Activated T-helper 1 cell treated with anti-CD3 and anti-CD28 coated beads, Interleukin-12 subunit alpha, Interleukin-12 subunit beta, Interleukin-2, Interleukin-4 antibody, amounts not matched to agents 30 ng/mL and 10 ng/mL and 1 ng/mL, durations not matched to agents 14 hours and 24 hours and 36 hours (primary cell): ENCODE data around the gene ZNF552. TPM values are rescaled to one million over a fixed set of nuclear protein-coding genes. Genes with fewer than 3 reads are reported as not detected.

Experiments
- DNase-seq: peaks from one replicate; pipeline ENCODE4 v3.0.0; 2021; ENCODE audit warnings: low spot score
- H3K27ac Mint-ChIP-seq: one replicate; pipeline ENCODE4 v1.8.0; 2021; ENCODE audit warnings: mild to moderate bottlenecking, mixed read lengths
- H3K27me3 Mint-ChIP-seq: one replicate; pipeline ENCODE4 v1.8.0; 2022; ENCODE audit warnings: mild to moderate bottlenecking, moderate library complexity, mixed read lengths; ENCODE audit not compliant: insufficient read depth
- H3K36me3 Mint-ChIP-seq: one replicate; pipeline ENCODE4 v1.8.0; 2021; ENCODE audit warnings: low read depth, mixed read lengths
- H3K4me1 Mint-ChIP-seq: one replicate; pipeline ENCODE4 v1.8.0; 2021; ENCODE audit warnings: low read depth, mixed read lengths
- H3K4me3 Mint-ChIP-seq: one replicate; pipeline ENCODE4 v1.8.0; 2021; ENCODE audit warnings: mild to moderate bottlenecking, moderate library complexity, mixed read lengths
- H3K9me3 Mint-ChIP-seq: one replicate; pipeline ENCODE4 v1.8.0; 2021; ENCODE audit warnings: mixed read lengths
- intact Hi-C: fragments of 100-400 bp; cut with micrococcal nuclease; formaldehyde crosslinking; loops from one replicate; pipeline ENCODE4 v1.15.1; 2024
- total RNA-seq: library from RNA; stranded (reverse); gene quantifications from 2 replicates; pipeline ENCODE4 v1.2.3, GENCODE V29; 2022

ZNF552 gene
- total RNA-seq, 1 donor from 2014 or later: 10.7 TPM

DNA sequence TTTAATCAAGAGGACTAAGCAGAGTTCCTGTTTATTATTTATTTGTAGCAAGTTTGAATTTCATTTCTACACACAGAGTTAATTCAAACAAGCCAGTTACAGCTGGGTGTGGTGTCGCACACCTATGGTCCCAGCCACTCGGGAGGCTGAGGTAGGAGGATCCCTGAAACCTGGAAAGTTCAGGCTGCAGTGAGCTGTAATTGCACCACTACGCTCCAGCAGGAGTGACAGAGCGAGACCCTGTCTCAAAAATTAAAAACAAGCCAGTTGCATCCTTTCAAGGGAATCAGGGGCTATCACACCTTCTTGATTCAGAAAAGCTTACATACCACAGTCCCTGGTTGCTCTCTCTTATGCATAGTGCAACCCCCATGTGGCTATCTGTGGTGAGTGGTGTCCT is 25.4 kb downstream of the ZNF552 start:
- DNase-seq: no peak
- Mint-ChIP-seq H3K27me3 (no peaks in the 10 kb centered on the region), H3K9me3 (peaks cover 47% of the 10 kb centered on the region), H3K27ac (no peak overlapping the region), H3K4me3 (no peak overlapping the region), H3K36me3 (peaks cover 54% of the 10 kb centered on the region), H3K4me1 (peaks cover 14% of the 10 kb centered on the region)
- intact Hi-C loops: no loop called here

- H3K27ac Mint-ChIP-seq: no peak overlapping the region
- no peak for DNase-seq
- peaks cover 54% of the 10 kb centered on the region for H3K36me3 Mint-ChIP-seq
- peaks cover 47% of the 10 kb centered on the region for H3K9me3 Mint-ChIP-seq
- no peak overlapping the region for H3K4me3 Mint-ChIP-seq
- intact Hi-C loops: no loop called here
- peaks cover 14% of the 10 kb centered on the region for H3K4me1 Mint-ChIP-seq
- H3K27me3 Mint-ChIP-seq: no peaks in the 10 kb centered on the region
Observed at GRCh38 chr19:57788114-57788692, 26.5 kb downstream of the ZNF552 start.

- H3K9me3 Mint-ChIP-seq: peaks cover 47% of the 10 kb centered on the region
- no peak overlapping the region for H3K4me3 Mint-ChIP-seq
- no peak for DNase-seq
- intact Hi-C loops: no loop called here
- H3K4me1 Mint-ChIP-seq: peaks cover 14% of the 10 kb centered on the region
- peaks cover 54% of the 10 kb centered on the region for H3K36me3 Mint-ChIP-seq
- no peaks in the 10 kb centered on the region for H3K27me3 Mint-ChIP-seq
- no peak overlapping the region for H3K27ac Mint-ChIP-seq
Observed at GRCh38 chr19:57786906-57787305, 27.8 kb downstream of the ZNF552 start.

GRCh38 chr19:57786286-57786685 is 28.4 kb downstream of the ZNF552 start:
- DNase-seq: no peak
- Mint-ChIP-seq H3K27me3 (no peaks in the 10 kb centered on the region), H3K4me1 (peaks cover 14% of the 10 kb centered on the region), H3K4me3 (no peak overlapping the region), H3K36me3 (peaks cover 53% of the 10 kb centered on the region), H3K9me3 (peaks cover 48% of the 10 kb centered on the region), H3K27ac (no peak overlapping the region)
- intact Hi-C loops: no loop called here

DNA sequence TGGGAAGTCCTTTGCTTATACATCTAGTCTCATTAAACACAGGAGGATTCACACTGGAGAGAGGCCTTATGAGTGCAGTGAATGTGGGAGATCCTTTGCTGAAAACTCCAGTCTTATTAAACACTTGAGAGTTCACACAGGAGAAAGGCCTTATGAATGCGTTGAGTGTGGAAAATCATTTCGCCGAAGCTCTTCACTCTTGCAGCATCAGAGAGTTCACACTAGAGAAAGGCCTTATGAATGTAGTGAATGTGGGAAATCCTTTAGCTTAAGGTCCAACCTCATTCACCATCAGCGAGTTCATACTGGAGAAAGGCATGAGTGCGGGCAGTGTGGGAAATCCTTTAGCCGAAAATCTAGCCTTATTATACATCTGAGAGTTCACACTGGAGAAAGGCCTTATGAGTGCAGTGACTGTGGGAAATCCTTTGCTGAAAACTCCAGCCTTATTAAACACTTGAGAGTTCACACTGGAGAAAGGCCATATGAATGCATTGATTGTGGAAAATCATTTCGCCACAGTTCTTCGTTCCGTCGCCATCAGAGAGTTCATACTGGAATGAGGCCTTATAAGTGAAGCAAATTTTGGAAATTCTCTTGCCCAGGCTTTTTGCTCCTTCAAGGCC is 35.4 kb downstream of the ZNF552 start:
- Mint-ChIP-seq H3K27ac (no peak overlapping the region), H3K4me1 (no peaks in the 10 kb centered on the region), H3K36me3 (peaks cover 71% of the 10 kb centered on the region), H3K4me3 (no peak overlapping the region), H3K27me3 (no peaks in the 10 kb centered on the region), H3K9me3 (peaks cover 53% of the 10 kb centered on the region)
- no peak for DNase-seq
- intact Hi-C loops: no loop called here

- peaks cover 76% of the 10 kb centered on the region for H3K36me3 Mint-ChIP-seq
- peaks cover 58% of the 10 kb centered on the region for H3K9me3 Mint-ChIP-seq
- no peak for DNase-seq
- H3K4me1 Mint-ChIP-seq: no peaks in the 10 kb centered on the region
- no peak overlapping the region for H3K27ac Mint-ChIP-seq
- intact Hi-C loops: no loop called here
- H3K27me3 Mint-ChIP-seq: no peaks in the 10 kb centered on the region
- no peak overlapping the region for H3K4me3 Mint-ChIP-seq
Observed at GRCh38 chr19:57778336-57778735, 36.4 kb downstream of the ZNF552 start.

GRCh38 chr19:57776764-57777296 is 37.9 kb downstream of the ZNF552 start:
- H3K4me3 Mint-ChIP-seq: no peak overlapping the region
- H3K4me1 Mint-ChIP-seq: peaks cover 6% of the 10 kb centered on the region
- peaks cover 71% of the 10 kb centered on the region for H3K9me3 Mint-ChIP-seq
- intact Hi-C loops: no loop called here
- H3K36me3 Mint-ChIP-seq: peaks cover 86% of the 10 kb centered on the region
- no peak for DNase-seq
- no peaks in the 10 kb centered on the region for H3K27me3 Mint-ChIP-seq
- H3K27ac Mint-ChIP-seq: no peak overlapping the region

DNA sequence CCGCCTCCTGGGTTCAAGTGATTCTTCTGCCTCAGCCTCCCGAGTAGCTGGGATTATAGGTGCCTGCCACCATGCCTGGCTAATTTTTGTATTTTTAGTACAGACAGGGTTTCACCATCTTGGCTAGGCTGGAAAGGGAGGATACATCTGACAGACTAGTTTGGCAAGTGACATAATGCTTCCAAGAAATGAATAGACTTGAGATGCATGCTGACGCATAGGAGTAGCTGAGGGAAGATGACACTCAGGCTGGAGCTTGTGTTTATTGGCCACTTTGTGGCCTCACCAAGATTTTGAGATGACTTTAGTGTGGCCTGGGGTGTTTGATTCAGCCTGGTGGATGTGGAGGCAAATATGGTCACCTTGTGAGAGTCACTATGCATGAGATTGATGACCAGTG is 41.2 kb downstream of the ZNF552 start:
- peaks cover 69% of the 10 kb centered on the region for H3K9me3 Mint-ChIP-seq
- no peak overlapping the region for H3K27ac Mint-ChIP-seq
- no peaks in the 10 kb centered on the region for H3K27me3 Mint-ChIP-seq
- H3K4me3 Mint-ChIP-seq: no peak overlapping the region
- peaks cover 24% of the 10 kb centered on the region for H3K4me1 Mint-ChIP-seq
- peaks cover 75% of the 10 kb centered on the region for H3K36me3 Mint-ChIP-seq
- no peak for DNase-seq
- intact Hi-C loops: no loop called here

DNA sequence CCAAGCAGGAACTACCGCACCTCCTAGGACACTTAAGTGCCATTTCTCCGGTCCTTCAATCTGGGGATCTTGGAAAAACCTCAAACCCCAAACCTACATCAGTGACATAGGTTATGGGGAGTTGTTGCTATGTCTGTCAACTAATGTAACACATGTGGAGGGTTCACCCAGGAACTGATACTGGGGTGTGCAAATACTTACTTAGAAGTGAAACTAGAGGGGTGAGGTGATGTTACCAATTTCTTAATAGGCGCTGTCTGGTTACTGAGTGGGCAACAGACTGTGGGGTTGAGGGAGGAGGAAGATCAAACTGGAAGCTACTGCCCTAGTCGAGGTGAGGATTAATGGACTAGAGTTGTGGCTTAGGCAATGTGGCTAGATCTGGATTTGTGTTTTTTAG is 43.3 kb downstream of the ZNF552 start:
- peaks cover 24% of the 10 kb centered on the region for H3K4me1 Mint-ChIP-seq
- intact Hi-C loops: no loop called here
- H3K4me3 Mint-ChIP-seq: peak overlapping the region; percentile 47
- H3K27me3 Mint-ChIP-seq: no peaks in the 10 kb centered on the region
- no peak overlapping the region for H3K27ac Mint-ChIP-seq
- H3K9me3 Mint-ChIP-seq: peaks cover 63% of the 10 kb centered on the region
- DNase-seq: no peak
- H3K36me3 Mint-ChIP-seq: peaks cover 61% of the 10 kb centered on the region

- Mint-ChIP-seq H3K9me3 (peaks cover 62% of the 10 kb centered on the region), H3K27me3 (no peaks in the 10 kb centered on the region), H3K27ac (peak within 1 kb of the TSS; percentile 89), H3K4me3 (peak within 1 kb of the TSS; percentile 94), H3K4me1 (peaks cover 24% of the 10 kb centered on the region), H3K36me3 (peaks cover 49% of the 10 kb centered on the region)
- intact Hi-C loops: loop anchor here (1.0 kb wide), 12 partner anchors 11 to 509 kb away; partner anchors contain the start of genes ZNF134, ZNF17, ZNF211 and ZNF551
- DNase-seq: peak; percentile 85
Observed at GRCh38 chr19:57769345-57770131, 45.2 kb downstream of the ZNF552 start, which contains the start of gene ZNF586. Gene ZNF586 (plus strand): TSS chr19:57769676. CDS start chr19:57769843, 167 bp downstream.

DNA sequence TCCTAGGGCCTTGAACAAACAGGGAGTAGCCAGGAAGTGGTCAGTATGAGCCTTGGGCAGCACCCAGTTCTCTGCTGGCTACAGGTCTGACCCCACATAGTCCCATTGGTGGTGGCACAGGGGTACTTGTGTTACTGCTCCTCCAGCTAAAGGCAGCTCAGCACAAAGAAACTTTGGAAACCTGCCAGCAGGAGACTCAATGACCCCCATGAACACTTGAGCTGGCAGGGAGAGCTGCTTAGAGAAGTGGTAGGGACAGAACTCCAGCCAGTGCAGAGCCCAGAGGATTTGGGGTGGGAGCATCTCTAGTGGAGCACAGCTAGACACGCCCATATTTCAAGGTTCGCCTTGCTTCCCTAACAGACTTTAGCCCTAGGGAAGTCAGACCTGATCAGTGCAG is 55.6 kb downstream of the ZNF552 start:
- Mint-ChIP-seq H3K27ac (no peak overlapping the region), H3K36me3 (peaks cover 59% of the 10 kb centered on the region), H3K4me1 (no peaks in the 10 kb centered on the region), H3K27me3 (no peaks in the 10 kb centered on the region), H3K9me3 (peaks cover 68% of the 10 kb centered on the region), H3K4me3 (no peak overlapping the region)
- DNase-seq: no peak
- intact Hi-C loops: no loop called here

- H3K36me3 Mint-ChIP-seq: peaks cover 67% of the 10 kb centered on the region
- H3K27ac Mint-ChIP-seq: no peak overlapping the region
- no peaks in the 10 kb centered on the region for H3K27me3 Mint-ChIP-seq
- no peaks in the 10 kb centered on the region for H3K4me1 Mint-ChIP-seq
- intact Hi-C loops: no loop called here
- H3K9me3 Mint-ChIP-seq: peaks cover 75% of the 10 kb centered on the region
- no peak overlapping the region for H3K4me3 Mint-ChIP-seq
- no peak for DNase-seq
Observed at GRCh38 chr19:57757941-57758340, 56.8 kb downstream of the ZNF552 start.
